Stimulated activated CD4-positive, alpha-beta T cell treated with anti-CD3 and anti-CD28 coated beads, Interleukin-12 subunit alpha, Interleukin-12 subunit beta, amount 100 ng/mL, for 24 hours (primary cell): Measurements from ENCODE around the gene RIPOR3.
A peak's percentile ranks its signal among the peaks of the same experiment; 100 is the strongest.

Experiments
- DNase-seq, 2 experiments: peaks; one replicate each; pipeline ENCODE4 v3.0.0-alpha.2; 2020; ENCODE audit warnings: low read depth in 2 of 2

RIPOR3 gene

DNA sequence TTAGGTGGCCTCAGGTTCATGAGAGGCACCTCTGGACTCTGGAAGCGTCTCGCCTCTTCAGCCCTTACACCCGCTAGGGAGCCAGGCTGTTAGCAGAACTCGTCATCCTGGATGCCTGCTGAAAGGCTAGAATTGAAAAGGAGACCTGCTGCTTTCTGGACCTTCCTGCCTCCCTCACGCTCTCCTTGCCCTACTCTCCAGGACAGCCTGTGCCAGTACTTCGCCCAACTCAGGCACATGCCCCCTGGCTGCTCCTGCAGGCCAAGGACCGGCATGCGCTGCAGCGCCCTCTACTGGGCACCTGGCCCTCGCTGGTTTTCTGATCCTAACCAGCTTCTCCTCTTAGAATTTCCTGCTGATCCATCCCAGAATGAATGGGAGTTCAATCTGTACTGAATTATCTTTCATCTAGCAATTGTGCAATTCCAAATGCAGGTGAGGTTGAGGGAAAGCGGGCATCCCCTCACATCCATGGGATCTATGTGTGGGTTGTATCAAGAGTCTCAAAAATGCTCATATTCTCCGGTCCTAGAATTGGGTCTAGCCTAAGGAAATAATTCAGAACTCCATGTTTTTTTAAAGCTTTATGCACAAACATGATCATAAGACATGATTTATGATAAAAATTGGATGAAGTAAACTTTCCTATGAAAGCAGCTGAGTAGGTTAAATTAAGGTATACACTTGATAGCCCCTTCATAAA is 103.2 kb downstream of the RIPOR3 start:
- peak; percentile 33 to 69 for DNase-seq

GRCh38 chr20:50587291-50587961 is 103.9 kb downstream of the RIPOR3 start:
- no peak for DNase-seq

- DNase-seq: no peak
Observed at GRCh38 chr20:50586531-50587232, 104.7 kb downstream of the RIPOR3 start.

GRCh38 chr20:50585678-50586077 is 105.7 kb downstream of the RIPOR3 start:
- DNase-seq: no peak

- no peak for DNase-seq
Observed at GRCh38 chr20:50585214-50585613, 106.1 kb downstream of the RIPOR3 start.

DNA sequence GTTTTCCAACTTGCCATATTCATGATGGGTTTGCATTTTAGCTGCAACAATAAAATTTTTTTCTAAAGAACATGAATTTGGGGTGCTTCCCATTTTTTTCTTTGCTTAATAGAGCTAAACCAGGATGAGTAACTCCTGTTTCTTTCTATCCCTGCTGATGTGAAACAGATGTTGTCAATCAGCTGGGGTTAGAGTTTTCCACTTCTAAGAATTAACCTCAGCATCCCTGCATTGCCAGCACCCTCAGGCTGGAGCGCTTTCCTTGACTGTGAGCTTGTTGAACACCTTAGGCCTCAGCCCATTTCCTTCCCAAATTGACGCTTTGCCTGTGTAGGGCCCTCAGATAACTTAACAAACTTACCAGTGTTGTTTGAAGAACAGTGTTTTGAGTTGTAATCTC is 106.7 kb downstream of the RIPOR3 start:
- no peak for DNase-seq

GRCh38 chr20:50583442-50584150 is 107.7 kb downstream of the RIPOR3 start:
- DNase-seq: no peak

- no peak for DNase-seq
Observed at GRCh38 chr20:50582591-50583234, 108.6 kb downstream of the RIPOR3 start.

- DNase-seq: no peak
Observed at GRCh38 chr20:50582092-50582491, 109.2 kb downstream of the RIPOR3 start.

DNA sequence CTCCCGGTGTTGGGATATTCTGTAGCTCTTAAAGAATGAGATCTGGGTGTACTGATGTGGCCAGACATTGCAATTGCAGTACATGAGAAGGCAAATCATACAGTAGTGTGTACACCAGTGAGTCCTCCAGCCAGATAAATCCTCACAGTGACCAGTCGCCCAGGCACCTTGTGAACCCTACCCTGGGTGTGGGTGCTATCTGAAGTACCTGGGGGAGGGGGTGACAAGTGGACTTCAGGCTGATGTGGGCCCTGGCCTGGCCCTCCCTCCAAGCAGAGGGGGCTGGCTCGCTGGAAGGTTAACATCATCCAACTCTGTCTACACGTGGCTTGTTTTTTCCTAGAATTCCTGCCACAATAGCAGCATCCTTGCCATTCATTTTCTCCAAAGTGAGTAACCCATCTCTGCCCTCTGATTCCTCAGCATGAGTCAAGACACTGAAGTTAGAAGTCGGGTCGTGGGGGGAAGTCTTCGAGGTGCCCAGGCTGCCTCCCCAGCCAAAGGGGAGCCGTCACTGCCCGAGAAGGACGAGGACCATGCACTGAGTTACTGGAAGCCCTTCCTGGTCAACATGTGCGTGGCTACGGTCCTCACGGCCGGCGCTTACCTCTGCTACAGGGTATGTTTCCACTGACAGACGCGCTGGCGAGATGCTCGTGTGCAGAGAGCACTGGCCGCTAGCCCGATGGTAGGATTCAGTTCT is 110.3 kb downstream of the RIPOR3 start:
- DNase-seq: no peak

- peak in 1 of 2 experiments; percentile 38 for DNase-seq
Observed at GRCh38 chr20:50580016-50580747, 111.2 kb downstream of the RIPOR3 start.

DNA sequence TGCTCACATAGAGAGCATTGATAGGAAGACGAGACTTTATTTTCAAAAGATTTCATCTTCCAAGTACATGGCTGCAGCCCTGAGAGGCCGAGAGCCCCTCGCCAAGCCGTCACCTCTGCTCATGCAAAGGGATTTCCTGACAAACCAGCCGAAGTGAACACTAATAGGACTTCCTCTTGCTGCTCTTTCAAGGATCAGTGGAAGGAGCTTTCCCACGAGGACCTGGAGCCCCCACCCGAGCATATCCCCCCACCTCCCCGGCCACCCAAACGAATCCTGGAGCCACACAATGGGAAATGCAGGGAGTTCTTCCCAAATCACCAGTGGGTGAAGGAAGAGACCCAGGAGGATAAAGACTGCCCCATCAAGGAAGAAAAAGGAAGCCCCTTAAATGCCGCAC is 111.8 kb downstream of the RIPOR3 start:
- DNase-seq: no peak

DNA sequence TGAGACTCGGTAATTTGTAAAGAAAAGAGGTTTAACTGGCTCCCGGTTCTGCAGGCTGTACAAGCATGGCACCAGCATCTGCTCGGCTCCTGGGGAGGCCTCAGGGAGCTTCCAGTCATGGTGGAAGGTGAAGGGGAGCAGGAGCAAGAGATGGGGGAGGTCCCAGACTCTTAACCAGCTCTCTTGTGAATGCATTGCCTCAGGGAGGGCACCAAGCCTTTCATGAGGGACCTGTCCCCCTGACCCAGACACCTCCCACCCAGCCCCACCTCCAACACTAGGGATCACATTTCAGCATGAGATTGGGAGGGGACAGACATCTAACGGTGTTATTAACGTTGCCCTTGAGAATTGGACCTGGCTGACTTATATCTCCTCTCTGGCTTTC is 112.6 kb downstream of the RIPOR3 start:
- no peak for DNase-seq

- DNase-seq: no peak
Observed at GRCh38 chr20:50578061-50578777, 113.1 kb downstream of the RIPOR3 start.

DNA sequence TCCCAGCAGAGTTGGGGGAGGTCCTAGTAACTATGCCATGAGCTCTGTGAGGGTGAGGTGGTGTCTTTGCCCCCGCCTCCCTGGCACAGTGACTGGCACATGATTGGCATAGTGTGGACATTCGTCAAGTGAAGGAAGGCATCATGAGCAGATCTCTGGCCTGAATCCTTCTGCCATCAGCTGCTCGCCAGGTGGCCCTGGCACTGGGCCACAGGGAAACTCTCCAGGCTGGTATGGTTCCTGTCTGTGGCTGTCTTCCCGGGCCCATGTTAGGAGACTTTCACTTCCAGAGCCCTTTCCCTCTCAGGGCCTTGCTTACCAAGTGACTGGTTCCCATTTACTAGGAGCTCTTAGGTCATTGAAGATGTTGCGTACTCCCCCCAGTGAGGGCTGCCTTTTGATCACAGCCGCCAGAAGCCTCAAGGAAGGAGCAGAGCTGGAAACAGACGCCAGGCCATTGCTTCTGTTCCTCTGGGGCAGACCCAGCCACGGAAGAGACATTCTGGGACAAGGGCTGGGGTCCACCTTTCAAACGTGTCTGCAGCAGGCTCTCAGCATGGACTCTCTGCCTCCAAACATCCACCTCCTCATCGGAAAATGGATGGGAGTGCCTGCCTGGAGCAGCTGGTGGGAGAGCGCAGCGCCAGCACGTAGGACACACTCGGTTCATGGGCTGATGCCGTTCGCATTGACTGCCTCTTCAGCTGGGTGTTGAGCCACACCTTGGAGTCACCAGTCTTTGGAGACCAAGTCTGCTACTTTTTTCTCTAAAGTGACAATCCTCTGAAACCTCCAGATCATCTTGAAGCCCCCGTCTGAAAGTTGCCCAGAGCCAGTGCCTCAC is 113.9 kb downstream of the RIPOR3 start:
- no peak for DNase-seq

- peak; percentile 47 to 59 for DNase-seq
Observed at GRCh38 chr20:50575865-50576720, 115.2 kb downstream of the RIPOR3 start.

- no peak for DNase-seq
Observed at GRCh38 chr20:50574586-50574985, 116.8 kb downstream of the RIPOR3 start.

GRCh38 chr20:50574108-50574507 is 117.2 kb downstream of the RIPOR3 start:
- no peak for DNase-seq
